Uterine smooth muscle cell (primary cell): ENCODE measurements around the gene JTB. TPM values are rescaled to one million over a fixed set of nuclear protein-coding genes. Genes with fewer than 3 reads are reported as not detected.

Experiments
- total RNA-seq: library from RNA; depleted of rRNA; stranded (reverse); fragments of >200 nt; gene quantifications from 2 replicates; pipeline ENCODE4 v1.2.3, GENCODE V29; 2014

Gene JTB
- total RNA-seq, result 88.4 and 123 TPM in 2 replicates

DNA sequence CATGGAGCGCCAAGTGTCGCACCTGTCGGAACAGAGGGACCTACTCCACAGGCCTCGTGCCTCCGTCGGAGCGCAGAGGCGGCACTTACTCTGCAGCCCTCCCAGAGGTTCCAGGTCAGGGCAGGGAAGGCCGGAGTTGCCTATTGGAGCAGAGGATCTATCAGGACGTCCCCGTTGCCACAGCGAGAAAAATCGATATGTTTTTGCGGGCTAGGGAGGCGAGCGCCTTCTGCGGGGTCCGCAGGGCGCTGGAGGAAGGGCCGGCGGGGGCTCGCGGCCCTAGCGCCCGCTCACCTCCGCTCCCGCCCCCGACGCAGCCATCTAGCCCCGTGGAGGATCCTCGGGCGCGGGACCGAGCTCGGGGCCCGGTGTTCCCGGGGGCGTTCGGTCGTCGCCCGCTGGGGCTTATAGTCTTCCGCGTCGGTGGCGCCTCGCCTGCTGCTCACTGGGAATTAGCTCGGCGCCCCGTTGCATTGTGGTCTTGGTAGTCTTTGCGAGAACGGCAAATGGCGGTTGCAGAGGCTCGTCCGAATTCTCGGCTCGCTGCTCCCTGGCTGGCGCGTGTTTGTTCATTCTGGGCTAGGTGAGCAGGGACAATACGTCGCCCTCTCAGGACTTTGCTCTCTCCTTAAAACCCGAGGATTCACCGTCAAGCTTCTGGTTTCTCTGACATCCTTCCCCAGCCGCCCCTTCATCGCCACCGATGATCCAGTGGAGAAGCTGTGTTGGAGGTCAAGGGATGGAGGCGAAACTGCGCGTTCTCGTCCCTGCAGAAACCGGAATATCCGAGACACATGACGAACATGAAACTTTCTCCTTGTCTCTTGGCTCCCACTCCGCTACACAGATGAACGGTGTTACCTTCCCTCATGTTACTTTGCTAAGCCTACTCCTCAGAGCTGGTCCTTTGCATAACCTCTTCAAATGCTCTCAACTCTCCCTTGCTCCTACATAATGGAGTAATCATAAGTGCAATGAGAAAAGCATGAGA is at the start of gene JTB:
JTB (minus strand) TSS at position 425 of the 991 bp plus-strand sequence; CDS start at position 3, 422 bp downstream.

GRCh38 chr1:153990468-153991150 is 13.1 kb upstream of the JTB start, which contains the start of gene RPS27:
Gene RPS27, plus strand, starts transcription at chr1:153990762. Its CDS starts 35 bp downstream, at chr1:153990797.

GRCh38 chr1:153985941-153986761 is 8.7 kb upstream of the JTB start, which contains the start of gene RAB13:
Gene RAB13, minus strand, starts transcription at chr1:153986339. Its CDS starts 103 bp downstream, at chr1:153986236.

GRCh38 chr1:153967107-153967999 is 10.1 kb downstream of the JTB start, which contains the start of gene CREB3L4:
Gene CREB3L4, plus strand, starts transcription at chr1:153967902. Its CDS starts 624 bp downstream, at chr1:153968526.

DNA sequence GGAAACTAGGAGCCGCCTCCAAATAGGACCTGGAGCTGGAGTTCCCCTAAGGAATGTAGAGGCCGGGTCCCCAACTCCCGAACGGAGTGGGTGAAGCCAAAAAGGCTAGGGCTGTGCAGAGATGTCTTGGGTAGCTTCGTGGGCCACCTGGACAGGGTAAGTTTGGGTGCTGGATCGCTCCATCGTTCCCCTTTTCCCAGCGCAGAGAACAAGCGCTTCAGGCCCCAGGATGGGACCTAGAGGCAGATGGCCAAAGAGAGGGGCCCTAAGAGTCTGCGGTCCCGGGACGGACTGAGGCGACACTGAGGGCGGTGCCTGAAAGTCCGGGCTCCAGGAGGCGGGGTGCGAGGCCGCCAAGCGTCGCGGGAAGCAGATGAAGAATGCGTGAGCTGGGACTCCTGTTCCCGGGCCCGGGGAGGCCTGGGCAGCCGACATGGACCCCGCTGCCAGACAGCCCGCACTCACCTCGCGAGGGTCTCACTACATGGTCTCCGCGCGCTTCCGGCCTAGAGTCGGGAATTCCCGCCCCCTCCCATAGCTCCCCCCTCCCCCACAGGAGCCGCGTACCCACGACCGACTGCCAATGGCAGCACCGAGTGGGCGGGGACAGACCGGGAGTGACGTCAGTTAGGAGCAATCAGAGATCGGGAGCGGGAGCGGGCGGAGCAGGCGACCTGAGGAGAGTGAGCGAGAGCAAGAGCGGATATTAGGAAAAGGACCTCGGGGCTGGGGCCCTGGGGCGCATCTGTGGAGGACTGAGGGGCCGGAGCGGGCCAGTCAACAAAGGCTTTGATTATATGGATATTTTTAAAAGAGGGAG is 14.2 kb downstream of the JTB start, which contains the start of gene SLC39A1:
SLC39A1 (minus strand) TSS at position 508 of the 820 bp plus-strand sequence. CDS start 822 bp downstream, outside the sequence.

GRCh38 chr1:153958111-153958960 is 19.1 kb downstream of the JTB start, which contains the start of gene CRTC2:
Gene CRTC2, minus strand, starts transcription at chr1:153958612. Its CDS starts 115 bp downstream, at chr1:153958497.

DNA sequence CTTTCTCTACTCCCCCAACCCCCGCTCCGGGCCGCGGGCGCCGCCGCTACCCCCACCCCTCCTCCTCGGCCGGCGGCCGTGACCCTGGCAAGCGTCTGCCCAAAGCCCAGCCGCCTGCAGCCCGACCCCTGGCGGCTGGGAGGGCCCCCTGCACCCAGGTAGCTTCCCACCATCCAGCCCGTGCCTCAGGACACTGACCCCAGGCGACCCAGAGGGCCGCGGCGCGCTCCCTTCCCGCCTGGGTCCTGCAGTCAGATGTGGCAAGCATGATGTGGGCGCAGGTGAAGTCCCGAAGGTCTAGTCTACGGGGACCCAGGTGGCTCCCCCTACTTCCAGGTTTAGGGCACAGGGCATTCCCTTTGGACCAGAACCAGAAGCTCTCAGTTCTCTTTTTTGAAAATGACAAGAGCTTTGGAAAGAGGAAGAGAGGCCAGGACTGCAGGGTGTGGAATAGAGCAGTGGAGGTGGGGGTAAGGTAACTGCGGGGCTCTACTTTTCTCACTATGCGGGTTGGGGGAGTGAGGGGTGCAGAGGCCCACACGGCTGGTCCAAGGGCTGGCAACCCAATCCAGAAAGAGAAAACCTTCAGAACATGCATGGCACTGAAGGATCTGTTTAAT is 30.7 kb downstream of the JTB start, which contains the start of gene DENND4B:
DENND4B (minus strand) TSS at position 97 of the 620 bp plus-strand sequence. CDS start 2,344 bp downstream, outside the sequence.

Other genes with a start within 250 kb of the JTB start
- 35.7 and 43.2 TPM in 2 replicates for gene INTS3, start 249.6 kb downstream of the JTB start, total RNA-seq
- gene SLC27A3, start 202.3 kb downstream of the JTB start, total RNA-seq, result 6.6 and 13.0 TPM in 2 replicates
- gene GATAD2B, start 54.7 kb downstream of the JTB start, total RNA-seq, result 2.9 and 3.6 TPM in 2 replicates
- 20.4 and 24.5 TPM in 2 replicates for gene DENND4B, start 31.0 kb downstream of the JTB start, total RNA-seq
- 2.5 and 3.6 TPM in 2 replicates for gene CRTC2, start 19.1 kb downstream of the JTB start, total RNA-seq
- 113 and 119 TPM in 2 replicates for gene SLC39A1, start 14.1 kb downstream of the JTB start, total RNA-seq
- gene CREB3L4, start 9.8 kb downstream of the JTB start, total RNA-seq, result 7.7 and 10.4 TPM in 2 replicates
- gene RAB13, start 8.7 kb upstream of the JTB start, total RNA-seq, result 70.1 and 78.1 TPM in 2 replicates
- gene RPS27, start 13.1 kb upstream of the JTB start, total RNA-seq, result 516 and 1,068 TPM in 2 replicates
- gene NUP210L, start 177.4 kb upstream of the JTB start, total RNA-seq, result under 0.01 and 0.12 TPM in 2 replicates
- 485 and 1,214 TPM in 2 replicates for gene TPM3, start 214.4 kb upstream of the JTB start, total RNA-seq
- gene CFAP141, start 228.7 kb upstream of the JTB start, total RNA-seq, result not detected in 2 replicates
- 60.0 and 87.3 TPM in 2 replicates for gene UBAP2L, start 243.3 kb upstream of the JTB start, total RNA-seq